HepG2 (cell line): ENCODE data around the gene WDR48. TPM values are rescaled to one million over a fixed set of nuclear protein-coding genes. Genes with fewer than 3 reads are reported as not detected.

Source experiments
- DNMT3B ChIP-seq: conservative IDR thresholded peaks from 2 replicates; pipeline ENCODE4 v1.6.1; 2016; ENCODE audit warnings: missing biosample characterization, control low read depth
- ESRRA ChIP-seq: sonication (generic); formaldehyde crosslinking; IDR thresholded peaks from 2 replicates; pipeline ENCODE4 v1.5.1; 2020; ENCODE audit warnings: mild to moderate bottlenecking, low read depth, missing genetic modification reagents
- GATA4 ChIP-seq: sonication (generic); IDR thresholded peaks from 2 replicates; pipeline ENCODE4 v1.6.1; 2016; ENCODE audit warnings: antibody characterized with exemption, low read depth, borderline replicate concordance
- HNRNPLL ChIP-seq: fragments of 200-400 bp; formaldehyde crosslinking; IDR thresholded peaks from 2 replicates; pipeline ENCODE4 v1.6.1; 2017; ENCODE audit warnings: mild to moderate bottlenecking, low read depth, low read length; ENCODE audit not compliant: poor library complexity, severe bottlenecking
- KIAA2018 ChIP-seq: sonication (generic); formaldehyde crosslinking; IDR thresholded peaks from 2 replicates; pipeline ENCODE4 v1.5.0; 2020; ENCODE audit warnings: mild to moderate bottlenecking, missing genetic modification reagents, borderline replicate concordance
- MTA1 ChIP-seq: sonication (generic); formaldehyde crosslinking; IDR thresholded peaks from 2 replicates; pipeline ENCODE4 v1.4.0; 2020; ENCODE audit warnings: missing genetic modification reagents, mild to moderate bottlenecking, borderline replicate concordance
- MZF1 ChIP-seq: sonication (generic); formaldehyde crosslinking; IDR thresholded peaks from 2 replicates; pipeline ENCODE4 v1.8.1; 2023; ENCODE audit warnings: mild to moderate bottlenecking, missing genetic modification reagents, borderline replicate concordance
- NR0B2 ChIP-seq: sonication (generic); formaldehyde crosslinking; IDR thresholded peaks from 2 replicates; pipeline ENCODE4 v1.4.0; 2020; ENCODE audit warnings: mild to moderate bottlenecking, missing genetic modification reagents
- REXO4 ChIP-seq: sonication (generic); formaldehyde crosslinking; IDR thresholded peaks from 2 replicates; pipeline ENCODE4 v1.8.0; 2022; ENCODE audit warnings: missing genetic modification reagents, mild to moderate bottlenecking, borderline replicate concordance
- ZBTB26 ChIP-seq: IDR thresholded peaks from 2 replicates; pipeline ENCODE4 v1.6.1; 2016; ENCODE audit warnings: missing compliant biosample characterization, missing genetic modification reagents, borderline replicate concordance
- ZNF33B ChIP-seq: sonication (generic); formaldehyde crosslinking; IDR thresholded peaks from 2 replicates; pipeline ENCODE4 v1.5.1; 2020; ENCODE audit warnings: mild to moderate bottlenecking, missing genetic modification reagents
- ZNF383 ChIP-seq: sonication (generic); formaldehyde crosslinking; IDR thresholded peaks from 2 replicates; pipeline ENCODE4 v1.4.0; 2020; ENCODE audit warnings: missing genetic modification reagents, mild to moderate bottlenecking, borderline replicate concordance
- ZNF530 ChIP-seq: sonication (generic); formaldehyde crosslinking; IDR thresholded peaks from 2 replicates; pipeline ENCODE4 v1.5.0; 2020; ENCODE audit warnings: low read depth, mild to moderate bottlenecking, missing genetic modification reagents
- ZNF597 ChIP-seq: sonication (generic); formaldehyde crosslinking; IDR thresholded peaks from 2 replicates; pipeline ENCODE4 v1.5.0; 2020; ENCODE audit warnings: missing genetic modification reagents
- ZNF615 ChIP-seq: sonication (generic); formaldehyde crosslinking; IDR thresholded peaks from 2 replicates; pipeline ENCODE4 v1.5.0; 2020; ENCODE audit warnings: mild to moderate bottlenecking, missing genetic modification reagents, borderline replicate concordance
- ZNF703 ChIP-seq: sonication (generic); formaldehyde crosslinking; IDR thresholded peaks from 2 replicates; pipeline ENCODE4 v1.5.1; 2020; ENCODE audit warnings: missing genetic modification reagents, mild to moderate bottlenecking, moderate library complexity, borderline replicate concordance
- ZSCAN12 ChIP-seq: sonication (generic); formaldehyde crosslinking; IDR thresholded peaks from 2 replicates; pipeline ENCODE4 v1.9.0; 2021; ENCODE audit warnings: mild to moderate bottlenecking, missing genetic modification reagents
- polyA plus RNA-seq, 8 experiments: library from polyadenylated mRNA; depleted of rRNA in 3 of 8; stranded (reverse) in 7 of 8; unstranded in 1 of 8; fragments of >200 nt; fragmentation: Illumina TruSeq in 4 of 8; extraction: Trizol in 4 of 8; gene quantifications; 2 replicates each; pipeline versions ENCODE4 v1.2.1 to v1.2.3, GENCODE V29; 2011 to 2016; ENCODE audit warnings: low read depth in 4 of 8, missing spikeins in 1 of 8, mixed read lengths in 1 of 8; ENCODE audit not compliant: insufficient read depth in 1 of 8
- total RNA-seq, 5 experiments: library from RNA; depleted of rRNA; stranded (reverse); fragments of >200 nt; fragmentation: Illumina TruSeq; extraction: Trizol; gene quantifications; 2 replicates each; pipeline ENCODE4 v1.2.3, GENCODE V29; 2016; ENCODE audit warnings: low read depth in 1 of 5

WDR48 gene
- total and polyA plus RNA-seq, 2 of the 13 experiments (the other 11 are each of a cell fraction or from before 2014, with no cell fraction given), result 29.2 to 31.2 TPM

GRCh38 chr3:39051649-39052561 lies at the start of gene WDR48, which contains the start of gene SCN11A (continued):
- TF ChIP-seq KIAA2018 (CRISPR knock-in tag), result no peak
- TF ChIP-seq GATA4, result peak; percentile 80; the same call in 1 of the 2 replicates
- TF ChIP-seq REXO4 (CRISPR knock-in tag), result no peak
- peak; percentile 93 for TF ChIP-seq ZNF33B
- 0 out of 2 replicates have a peak, but pooled peaks have one; percentile 25 for TF ChIP-seq ZNF383 (CRISPR knock-in tag)
- no peak; the same call in 1 of the 2 replicates for TF ChIP-seq ZBTB26 (CRISPR knock-in tag)
- 0 out of 2 replicates have a peak, but pooled peaks have one; percentile 24 for TF ChIP-seq DNMT3B (CRISPR knock-in tag)
- no peak for TF ChIP-seq ZNF597
- peak; percentile 30; the same call in 1 of the 2 replicates for TF ChIP-seq MTA1 (CRISPR knock-in tag)
- no peak for TF ChIP-seq ZNF703 (CRISPR knock-in tag)
- peak; percentile 58 for TF ChIP-seq HNRNPLL
- no peak for TF ChIP-seq ZSCAN12
- TF ChIP-seq ZNF530 (CRISPR knock-in tag), result no peak
- TF ChIP-seq MZF1 (CRISPR knock-in tag), result no peak
- TF ChIP-seq ESRRA, result no peak
- TF ChIP-seq NR0B2 (CRISPR knock-in tag), result no peak
- TF ChIP-seq ZNF615 (CRISPR knock-in tag), result no peak
